B cell (primary cell): ENCODE data around the gene KRT74. TPM values are rescaled to one million over a fixed set of nuclear protein-coding genes. Genes with fewer than 3 reads are reported as not detected.

ENCODE experiments used
- ATAC-seq: fragments of 200-7000 bp; cut with Tn5 transposase; one replicate; pipeline ENCODE4 v1.10.0; 2021; ENCODE audit warnings: low read depth, mild to moderate bottlenecking, moderate number of reproducible peaks, moderate library complexity
- CTCF ChIA-PET: fragments of 350-600 bp; sonication (Branson Sonifier 250); formaldehyde crosslinking; loops from one replicate; lab custom pipeline; 2021; ENCODE audit warnings: antibody characterized with exemption, inconsistent platforms; lab: Charles Lee
- POLR2A ChIA-PET: fragments of 350-600 bp; sonication (Branson Sonifier 250); formaldehyde crosslinking; loops from one replicate; lab custom pipeline; 2021; ENCODE audit warnings: antibody characterized with exemption; lab: Charles Lee
- DNase-seq: peaks from one replicate; pipeline ENCODE4 v3.0.0; 2013
- H2AFZ ChIP-seq: 2 replicates; pipeline ENCODE4 v1.6.1; 2012; ENCODE audit warnings: mild to moderate bottlenecking, low read depth, low read length; ENCODE audit not compliant: insufficient read depth, poor library complexity, severe bottlenecking
- H3K27ac ChIP-seq, 2 donors: 1 replicate in 1 of 2; 2 replicates in 1 of 2; pipeline ENCODE4 v1.5.1; 2012 to 2013; ENCODE audit warnings: low read length in 2 of 2, mild to moderate bottlenecking in 2 of 2, moderate library complexity in 1 of 2
- H3K27me3 ChIP-seq, 4 experiments: fragments of 200-600 bp in 1 of 4; sonication (generic) in 1 of 4; replicated peaks in 1 of 4; 1 replicate in 2 of 4; 2 replicates in 2 of 4; pipeline versions ENCODE4 v1.6.1 to v1.7.0; 2013 to 2016; ENCODE audit warnings: low read length in 3 of 4, mild to moderate bottlenecking in 2 of 4, mixed read lengths in 1 of 4, moderate library complexity in 1 of 4; ENCODE audit not compliant: insufficient read depth in 4 of 4, control insufficient read depth in 3 of 4; ENCODE audit errors: control extremely low read depth in 1 of 4
- H3K36me3 ChIP-seq, 2 experiments: replicated peaks in 1 of 2; 1 replicate in 1 of 2; 2 replicates in 1 of 2; pipeline versions ENCODE4 v1.6.1 to v1.7.1; 2013; ENCODE audit warnings: low read length in 1 of 2; ENCODE audit not compliant: insufficient read depth in 2 of 2, control insufficient read depth in 1 of 2; ENCODE audit errors: control extremely low read depth in 1 of 2, extremely low read depth in 1 of 2
- H3K4me1 ChIP-seq, 2 donors: fragments of 200-600 bp in 1 of 2; sonication (generic) in 1 of 2; 1 replicate in 1 of 2; 2 replicates in 1 of 2; pipeline versions ENCODE4 v1.5.1 to v1.6.1; 2013 to 2017; ENCODE audit warnings: low read length in 2 of 2; ENCODE audit not compliant: control insufficient read depth in 2 of 2, insufficient read depth in 2 of 2
- H3K4me2 ChIP-seq: replicated peaks from 2 replicates; pipeline ENCODE3; 2012; ENCODE audit warnings: mild to moderate bottlenecking, low read depth, low read length; ENCODE audit not compliant: poor library complexity, severe bottlenecking
- H3K4me3 ChIP-seq, 5 experiments: fragments of 200-600 bp in 1 of 5; sonication (generic) in 1 of 5; 1 replicate in 3 of 5; 2 replicates in 2 of 5; pipeline versions ENCODE4 v1.5.1 to v1.7.0; 2011 to 2016; ENCODE audit warnings: low read length in 4 of 5, mild to moderate bottlenecking in 4 of 5, low read depth in 2 of 5, control low read depth in 1 of 5, moderate library complexity in 1 of 5; ENCODE audit not compliant: insufficient read depth in 1 of 5; ENCODE audit errors: control extremely low read depth in 1 of 5, extremely low read depth in 1 of 5
- H3K79me2 ChIP-seq: fragments of 200-600 bp; sonication (generic); one replicate; pipeline ENCODE4 v1.6.0; 2016; ENCODE audit warnings: low read length; ENCODE audit not compliant: control insufficient read depth, insufficient read depth
- H3K9ac ChIP-seq: fragments of 200-600 bp; sonication (generic); 2 replicates; pipeline ENCODE4 v1.6.1; 2017; ENCODE audit warnings: mild to moderate bottlenecking, low read length, moderate library complexity
- H3K9me3 ChIP-seq, 3 donors: one replicate each; pipeline versions ENCODE4 v1.6.1 to v1.7.1; 2013; ENCODE audit warnings: low read length in 2 of 3; ENCODE audit not compliant: control insufficient read depth in 2 of 3, insufficient read depth in 1 of 3; ENCODE audit errors: control extremely low read depth in 1 of 3
- H4K20me1 ChIP-seq: 2 replicates; pipeline ENCODE4 v1.6.0; 2012; ENCODE audit warnings: mild to moderate bottlenecking, low read length; ENCODE audit not compliant: insufficient read depth, control insufficient read depth, poor library complexity, severe bottlenecking
- H3K27ac Mint-ChIP-seq: one replicate; pipeline ENCODE4 v1.8.0; 2021; ENCODE audit warnings: mixed read lengths
- H3K27me3 Mint-ChIP-seq: one replicate; pipeline ENCODE4 v1.8.0; 2021; ENCODE audit warnings: mixed read lengths
- H3K4me1 Mint-ChIP-seq: one replicate; pipeline ENCODE4 v1.8.0; 2021; ENCODE audit warnings: mixed read lengths
- H3K4me3 Mint-ChIP-seq: one replicate; pipeline ENCODE4 v1.8.0; 2021; ENCODE audit warnings: mixed read lengths
- H3K9me3 Mint-ChIP-seq: one replicate; pipeline ENCODE4 v1.8.0; 2022; ENCODE audit warnings: mixed read lengths; ENCODE audit not compliant: insufficient read depth
- EZH2 ChIP-seq: IDR thresholded peaks from 2 replicates; pipeline ENCODE4 v1.6.1; 2012; ENCODE audit warnings: borderline replicate concordance, low read depth, mild to moderate bottlenecking, moderate library complexity, low read length; ENCODE audit not compliant: insufficient read depth, poor library complexity, severe bottlenecking
- WGBS: methylation state at CpG from one replicate; pipeline ENCODE4 v1.1.5; 2013; ENCODE audit warnings: missing lambda C conversion rate; ENCODE audit not compliant: insufficient coverage; 5-methylcytosine and 5-hydroxymethylcytosine counted together
- intact Hi-C: fragments of 100-400 bp; cut with micrococcal nuclease; formaldehyde crosslinking; loops from one replicate; pipeline ENCODE4 v1.10.0; 2022
- polyA plus RNA-seq: library from polyadenylated mRNA; depleted of rRNA; stranded (reverse); fragments of >200 nt; gene quantifications from 2 replicates; pipeline ENCODE4 v1.2.3, GENCODE V29; 2012
- total RNA-seq, 2 donors: library from RNA; stranded (reverse); fragments of 120-200 nt in 1 of 2; gene quantifications; 1 replicate in 1 of 2; 2 replicates in 1 of 2; pipeline versions ENCODE4 v1.2.3 to v1.2.4, GENCODE V29; 2013 to 2022
- TF ChIP-seq, protein P1 (sequence below): fragments of 200-600 bp; IDR thresholded peaks from one replicate; pipeline ENCODE4 v1.8.0; 2022; ENCODE audit warnings: antibody characterized with exemption, mild to moderate bottlenecking

The KRT74 gene
- total and polyA plus RNA-seq, 2 donors (not counting 1 experiment from before 2014, with no cell fraction given), result not detected

GRCh38 chr12:52522346-52523011 is 51.2 kb downstream of the KRT74 start:
- H3K4me1 ChIP-seq, result no peaks in the 10 kb centered on the region
- intact Hi-C loops, result no loop called here
- no peaks in the 10 kb centered on the region for H3K9me3 Mint-ChIP-seq
- no peaks in the 10 kb centered on the region for H3K9me3 ChIP-seq
- H3K36me3 ChIP-seq, result no peaks in the 10 kb centered on the region
- no peaks in the 10 kb centered on the region for H4K20me1 ChIP-seq
- H3K9ac ChIP-seq, result no peak overlapping the region
- no peak overlapping the region for H3K27ac ChIP-seq
- WGBS, result 65% methylated on average over 8 of the region's 10 CpGs
- ChIA-PET POLR2A (no interaction called here), CTCF (no interaction called here)
- H3K27me3 Mint-ChIP-seq, result peaks cover 3% of the 10 kb centered on the region
- no peak overlapping the region for H3K4me3 ChIP-seq
- ATAC-seq, result no peak
- H3K79me2 ChIP-seq, result no peaks in the 10 kb centered on the region
- H3K4me2 ChIP-seq, result no peak overlapping the region
- no peak overlapping the region for H3K27ac Mint-ChIP-seq
- H3K4me1 Mint-ChIP-seq, result no peaks in the 10 kb centered on the region
- H3K27me3 ChIP-seq, result no peaks in the 10 kb centered on the region
- TF ChIP-seq EZH2, result no peak
- TF ChIP-seq, protein P1, sequence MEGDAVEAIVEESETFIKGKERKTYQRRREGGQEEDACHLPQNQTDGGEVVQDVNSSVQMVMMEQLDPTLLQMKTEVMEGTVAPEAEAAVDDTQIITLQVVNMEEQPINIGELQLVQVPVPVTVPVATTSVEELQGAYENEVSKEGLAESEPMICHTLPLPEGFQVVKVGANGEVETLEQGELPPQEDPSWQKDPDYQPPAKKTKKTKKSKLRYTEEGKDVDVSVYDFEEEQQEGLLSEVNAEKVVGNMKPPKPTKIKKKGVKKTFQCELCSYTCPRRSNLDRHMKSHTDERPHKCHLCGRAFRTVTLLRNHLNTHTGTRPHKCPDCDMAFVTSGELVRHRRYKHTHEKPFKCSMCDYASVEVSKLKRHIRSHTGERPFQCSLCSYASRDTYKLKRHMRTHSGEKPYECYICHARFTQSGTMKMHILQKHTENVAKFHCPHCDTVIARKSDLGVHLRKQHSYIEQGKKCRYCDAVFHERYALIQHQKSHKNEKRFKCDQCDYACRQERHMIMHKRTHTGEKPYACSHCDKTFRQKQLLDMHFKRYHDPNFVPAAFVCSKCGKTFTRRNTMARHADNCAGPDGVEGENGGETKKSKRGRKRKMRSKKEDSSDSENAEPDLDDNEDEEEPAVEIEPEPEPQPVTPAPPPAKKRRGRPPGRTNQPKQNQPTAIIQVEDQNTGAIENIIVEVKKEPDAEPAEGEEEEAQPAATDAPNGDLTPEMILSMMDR, result no peak
- DNase-seq, result no peak
- no peak overlapping the region for H2AFZ ChIP-seq
- H3K4me3 Mint-ChIP-seq, result no peak overlapping the region

DNA sequence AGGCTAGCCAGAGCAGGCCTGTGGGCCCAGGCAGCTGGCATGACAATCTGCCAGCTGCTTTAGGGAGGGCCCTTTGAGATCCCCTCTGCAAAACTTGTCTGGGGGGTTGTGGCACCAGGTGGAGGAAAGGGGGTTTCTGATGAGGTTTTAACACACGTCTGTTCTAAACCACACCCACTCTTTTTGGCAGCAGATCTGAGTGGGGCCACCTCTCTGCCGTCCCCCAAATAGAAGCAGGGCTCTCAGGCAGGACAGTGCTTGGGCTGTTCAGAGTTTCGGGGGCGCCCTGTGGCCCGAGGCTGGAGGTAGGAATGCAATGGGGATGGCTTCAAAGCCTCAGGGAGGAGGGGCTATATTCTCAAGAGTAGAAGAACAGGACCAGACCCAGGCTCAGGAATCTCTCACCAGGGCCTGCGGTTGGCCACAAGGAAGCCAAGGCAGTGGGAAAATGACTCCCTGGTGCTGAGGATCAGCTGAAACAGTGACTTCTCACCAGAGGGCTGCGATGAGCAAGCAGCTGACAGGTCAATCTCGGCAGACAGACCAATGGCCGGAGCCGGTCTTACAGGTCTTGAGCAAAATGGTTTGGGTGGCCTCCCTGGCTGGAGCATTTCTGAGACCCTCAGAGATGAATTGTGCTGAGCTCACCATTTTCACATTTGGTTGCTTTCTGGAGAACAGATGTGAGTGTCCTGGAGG is 51.9 kb downstream of the KRT74 start:
- Mint-ChIP-seq H3K9me3 (no peaks in the 10 kb centered on the region), H3K27ac (no peak overlapping the region), H3K4me1 (no peaks in the 10 kb centered on the region), H3K4me3 (no peak overlapping the region), H3K27me3 (peaks cover 3% of the 10 kb centered on the region)
- DNase-seq (no peak), ATAC-seq (no peak)
- Histone ChIP-seq H3K79me2 (no peaks in the 10 kb centered on the region), H3K4me1 (no peaks in the 10 kb centered on the region), H3K36me3 (no peaks in the 10 kb centered on the region), H3K9ac (no peak overlapping the region), H2AFZ (no peak overlapping the region), H3K4me2 (no peak overlapping the region), H3K4me3 (no peak overlapping the region), H3K9me3 (no peaks in the 10 kb centered on the region), H3K27ac (no peak overlapping the region), H4K20me1 (no peaks in the 10 kb centered on the region), H3K27me3 (no peaks in the 10 kb centered on the region)
- ChIA-PET CTCF (no interaction called here), POLR2A (no interaction called here)
- intact Hi-C loops, result no loop called here
- WGBS, result 84% methylated on average over 9 of the region's 10 CpGs
- TF ChIP-seq, protein P1, result no peak
- no peak for TF ChIP-seq EZH2
